GM12878 (cell line): Measurements from ENCODE around the gene SATB2. TPM values are rescaled to one million over a fixed set of nuclear protein-coding genes. Genes with fewer than 3 reads are reported as not detected.

ENCODE experiments used
- ATAC-seq: fragments of 200-7000 bp; cut with Tn5 transposase; 3 replicates; pipeline ENCODE4 v1.9.1; 2020; ENCODE audit warnings: mild to moderate bottlenecking, moderate library complexity
- BruUV-seq: library from RNA; stranded (reverse); fragments of 400-500 nt; replicated peaks from 2 replicates; lab custom pipeline; 2021; lab: Mats Ljungman, UMichigan
- CTCF ChIA-PET: fragments of 300-600 bp; sonication (Branson Sonifier 250); formaldehyde crosslinking; extraction: SDS; loops from one replicate; lab custom pipeline; 2021; ENCODE audit warnings: inconsistent platforms; lab: Yijun Ruan, JAX
- POLR2A ChIA-PET: fragments of 350-600 bp; formaldehyde crosslinking; extraction: SDS; loops from one replicate; lab custom pipeline; 2021; ENCODE audit warnings: inconsistent platforms; lab: Charles Lee
- RAD21 ChIA-PET: fragments of 300-600 bp; sonication (Branson Sonifier 250); formaldehyde crosslinking; loops from one replicate; lab custom pipeline; 2023; ENCODE audit warnings: antibody characterized with exemption; ENCODE audit not compliant: unreplicated experiment; lab: Charles Lee
- SMC1A ChIA-PET: fragments of 300-600 bp; sonication (Branson Sonifier 250); formaldehyde crosslinking; loops from one replicate; lab custom pipeline; 2023; ENCODE audit not compliant: unreplicated experiment, uncharacterized antibody; lab: Charles Lee
- DNase-seq: peaks from one replicate; pipeline ENCODE4 v3.0.0-alpha.2; 2011; ENCODE audit warnings: low read depth, low spot score
- FAIRE-seq: peaks from 3 replicates; lab custom pipeline; 2011; peaks lifted over from hg19 to GRCh38; lab: Jason Lieb, UNC
- H2AFZ ChIP-seq: 2 replicates; pipeline ENCODE4 v1.6.0; 2011; ENCODE audit warnings: low read depth, low read length, control low read depth; ENCODE audit not compliant: control insufficient read depth
- H3K27ac ChIP-seq: 2 replicates; pipeline ENCODE4 v1.5.1; 2011; ENCODE audit warnings: control low read depth; ENCODE audit not compliant: control insufficient read depth, insufficient read depth
- H3K27me3 ChIP-seq, 2 experiments: replicated peaks in 1 of 2; 2 replicates each; pipeline versions ENCODE4 v1.6.0 to v1.6.1; 2011; ENCODE audit warnings: low read length in 1 of 2; ENCODE audit not compliant: control insufficient read depth in 2 of 2, insufficient read depth in 2 of 2
- H3K36me3 ChIP-seq, 2 experiments: 2 replicates each; pipeline ENCODE4 v1.5.1; 2011; ENCODE audit warnings: low read length in 1 of 2; ENCODE audit not compliant: control insufficient read depth in 2 of 2, insufficient read depth in 2 of 2
- H3K4me1 ChIP-seq: 2 replicates; pipeline ENCODE4 v1.6.1; 2011; ENCODE audit warnings: mild to moderate bottlenecking, low read length, moderate library complexity, mixed read lengths; ENCODE audit not compliant: control insufficient read depth, insufficient read depth
- H3K4me2 ChIP-seq: 2 replicates; pipeline ENCODE4 v1.6.0; 2011; ENCODE audit warnings: control low read depth; ENCODE audit not compliant: control insufficient read depth, insufficient read depth
- H3K4me3 ChIP-seq: fragments of 200-600 bp; sonication (generic); 2 replicates; pipeline ENCODE4 v1.5.1; 2016
- H3K79me2 ChIP-seq: 2 replicates; pipeline ENCODE4 v1.6.0; 2011; ENCODE audit warnings: low read length; ENCODE audit not compliant: control insufficient read depth, insufficient read depth
- H3K9ac ChIP-seq: 2 replicates; pipeline ENCODE4 v1.8.0; 2011; ENCODE audit warnings: low read length, control low read depth, mixed read lengths; ENCODE audit not compliant: control insufficient read depth, insufficient read depth
- H3K9me3 ChIP-seq: replicated peaks from 3 replicates; pipeline ENCODE4 v1.5.1; 2011; ENCODE audit warnings: mild to moderate bottlenecking, low read length; ENCODE audit not compliant: control insufficient read depth, insufficient read depth
- H4K20me1 ChIP-seq: 2 replicates; pipeline ENCODE4 v1.6.0; 2011; ENCODE audit not compliant: control insufficient read depth, insufficient read depth
- CBFB ChIP-seq: IDR thresholded peaks from 2 replicates; pipeline ENCODE4 v1.6.1; 2016; ENCODE audit warnings: antibody characterized with exemption, low read depth
- CREM ChIP-seq: IDR thresholded peaks from 2 replicates; pipeline ENCODE4 v1.6.1; 2014; ENCODE audit warnings: antibody characterized with exemption, low read depth
- FOS ChIP-seq: IDR thresholded peaks from 3 replicates; pipeline ENCODE4 v1.6.1; 2011; ENCODE audit warnings: borderline replicate concordance; ENCODE audit not compliant: insufficient read length; ENCODE audit errors: extremely low read depth
- GATAD2B ChIP-seq: fragments of 450-650 bp; conservative IDR thresholded peaks from 2 replicates; pipeline ENCODE4 v1.6.1; 2017; ENCODE audit warnings: low read depth, mild to moderate bottlenecking, moderate library complexity
- KAT2A ChIP-seq: conservative IDR thresholded peaks from 2 replicates; pipeline ENCODE4 v1.6.1; 2011; ENCODE audit warnings: low read depth, low read length; ENCODE audit not compliant: control insufficient read depth
- MTA3 ChIP-seq: IDR thresholded peaks from 2 replicates; pipeline ENCODE4 v1.6.1; 2012; ENCODE audit warnings: low read length, inconsistent platforms, borderline replicate concordance
- NR2F1 ChIP-seq: fragments of 450-650 bp; conservative IDR thresholded peaks from 2 replicates; pipeline ENCODE4 v1.6.1; 2017; ENCODE audit warnings: mild to moderate bottlenecking
- NRF1 ChIP-seq: conservative IDR thresholded peaks from 2 replicates; pipeline ENCODE4 v1.6.1; 2011; ENCODE audit warnings: mild to moderate bottlenecking, low read depth, low read length, improper control_type of control experiment
- PML ChIP-seq: IDR thresholded peaks from 2 replicates; pipeline ENCODE4 v1.6.1; 2012; ENCODE audit warnings: low read length, inconsistent platforms
- RB1 ChIP-seq: fragments of 450-650 bp; formaldehyde crosslinking; IDR thresholded peaks from 2 replicates; pipeline ENCODE4 v1.6.1; 2017; ENCODE audit warnings: mild to moderate bottlenecking, borderline replicate concordance
- SIN3A ChIP-seq: IDR thresholded peaks from 2 replicates; pipeline ENCODE4 v1.6.1; 2012; ENCODE audit warnings: low read depth, low read length, improper control_type of control experiment
- SP1 ChIP-seq: IDR thresholded peaks from one replicate; pipeline ENCODE4 v1.6.1; 2011; ENCODE audit warnings: low read depth, low read length
- STAT3 ChIP-seq: IDR thresholded peaks from 2 replicates; pipeline ENCODE4 v1.6.1; 2011; ENCODE audit warnings: low read depth, low read length, improper control_type of control experiment
- TAF1 ChIP-seq: IDR thresholded peaks from 2 replicates; pipeline ENCODE4 v1.6.1; 2011; ENCODE audit warnings: mild to moderate bottlenecking, low read depth, low read length, borderline replicate concordance
- WRNIP1 ChIP-seq: IDR thresholded peaks from 2 replicates; pipeline ENCODE4 v1.6.1; 2011; ENCODE audit warnings: low read depth, low read length, improper control_type of control experiment, borderline replicate concordance
- WGBS: methylation state at CpG from one replicate; pipeline ENCODE4 v1.1.6; 2016; ENCODE audit warnings: low lambda C conversion rate; ENCODE audit not compliant: insufficient replicate concordance, insufficient coverage; ENCODE audit errors: missing lambda C conversion rate; 5-methylcytosine and 5-hydroxymethylcytosine counted together
- in situ Hi-C: fragments of 300-500 bp; cut with MboI; formaldehyde crosslinking; loops from 9 replicates; pipeline ENCODE4 v1.14.3; 2018; ENCODE audit warnings: mixed read lengths
- intact Hi-C: fragments of 100-400 bp; cut with micrococcal nuclease; formaldehyde crosslinking; loops from one replicate; pipeline ENCODE4 v1.14.2; 2022; ENCODE audit not compliant: unreplicated experiment
- polyA plus RNA-seq, 11 experiments: library from polyadenylated mRNA; depleted of rRNA in 4 of 11; unstranded in 6 of 11; stranded (reverse) in 5 of 11; fragments of >200 nt; fragmentation: Nextera tagmentation in 4 of 11; fragmentation: Illumina TruSeq in 1 of 11; extraction: Ambion mirVana in 4 of 11; extraction: Trizol in 1 of 11; gene quantifications; 1 replicate in 1 of 11; 2 replicates in 10 of 11; pipeline versions ENCODE4 v1.2.1 to v1.2.3, GENCODE V29; 2011 to 2016; ENCODE audit warnings: inconsistent platforms in 2 of 11, missing spikeins in 2 of 11, low read depth in 1 of 11
- total RNA-seq, 4 experiments: library from RNA; depleted of rRNA in 3 of 4; stranded (reverse); fragments of >200 nt in 3 of 4; fragmentation: Illumina TruSeq in 1 of 4; extraction: Trizol in 1 of 4; gene quantifications; 2 replicates each; pipeline versions ENCODE4 v1.2.1 to v1.2.3, GENCODE V29; 2013 to 2021
- TF ChIP-seq, protein P1 (sequence below): IDR thresholded peaks from 2 replicates; pipeline ENCODE4 v1.6.1; 2011; ENCODE audit warnings: mild to moderate bottlenecking, low read depth, low read length, moderate library complexity; ENCODE audit not compliant: insufficient replicate concordance
- TF ChIP-seq, protein P2 (sequence below): fragments of 450-650 bp; IDR thresholded peaks from 2 replicates; pipeline ENCODE4 v1.6.1; 2018; ENCODE audit warnings: mild to moderate bottlenecking, low read depth, moderate library complexity; ENCODE audit not compliant: partially characterized antibody

The SATB2 gene
- total and polyA plus RNA-seq, 10 of the 15 experiments (the other 5 are each of a cell fraction or from before 2014, with no cell fraction given): 0.03 to 0.56 (median 0.08) TPM; not detected in 3

DNA sequence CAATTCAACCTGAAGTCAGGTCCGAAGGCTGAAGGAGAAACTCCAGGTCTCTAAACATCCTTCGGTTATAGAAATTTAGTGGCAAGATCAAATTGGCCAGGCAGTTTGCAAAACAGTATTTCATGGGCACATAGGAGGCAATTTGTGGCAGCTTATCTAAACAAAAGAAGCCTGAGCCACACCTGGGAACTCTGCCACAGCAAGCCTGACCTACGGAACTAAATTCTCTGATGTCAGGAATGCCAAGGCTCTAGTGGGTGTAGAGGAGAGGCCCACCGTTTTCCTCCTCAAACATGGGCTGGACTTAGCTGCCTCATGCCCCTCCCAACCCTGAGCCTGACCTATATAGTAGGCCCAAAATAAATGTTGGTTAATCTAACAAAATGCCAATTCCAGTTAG, 16.0 kb downstream of the SATB2 start:
- Histone ChIP-seq H4K20me1 (no peaks in the 10 kb centered on the region), H3K4me2 (no peak overlapping the region), H3K4me3 (no peak overlapping the region), H3K36me3 (no peaks in the 10 kb centered on the region), H3K9ac (no peak overlapping the region), H3K9me3 (no peaks in the 10 kb centered on the region), H3K79me2 (no peaks in the 10 kb centered on the region), H3K27me3 (no peaks in the 10 kb centered on the region), H2AFZ (no peak overlapping the region), H3K27ac (no peak overlapping the region), H3K4me1 (no peaks in the 10 kb centered on the region)
- 61% methylated on average over 4 of the region's 4 CpGs for WGBS
- ChIA-PET RAD21 (no interaction called here), SMC1A (no interaction called here), POLR2A (no interaction called here), CTCF (no interaction called here)
- in situ Hi-C loops: no loop called here
- FAIRE-seq (no peak), ATAC-seq (no peak), DNase-seq (no peak)
- no TSS peak for BruUV-seq
- intact Hi-C loops: no loop called here
- TF ChIP-seq CREM (no peak), SIN3A (no peak), WRNIP1 (no peak), CBFB (no peak), FOS (no peak), NRF1 (no peak), KAT2A (no peak), NR2F1 (no peak), MTA3 (no peak), GATAD2B (no peak), RB1 (no peak), TAF1 (no peak), SP1 (no peak), STAT3 (no peak), PML (no peak)
- TF ChIP-seq, protein P1, sequence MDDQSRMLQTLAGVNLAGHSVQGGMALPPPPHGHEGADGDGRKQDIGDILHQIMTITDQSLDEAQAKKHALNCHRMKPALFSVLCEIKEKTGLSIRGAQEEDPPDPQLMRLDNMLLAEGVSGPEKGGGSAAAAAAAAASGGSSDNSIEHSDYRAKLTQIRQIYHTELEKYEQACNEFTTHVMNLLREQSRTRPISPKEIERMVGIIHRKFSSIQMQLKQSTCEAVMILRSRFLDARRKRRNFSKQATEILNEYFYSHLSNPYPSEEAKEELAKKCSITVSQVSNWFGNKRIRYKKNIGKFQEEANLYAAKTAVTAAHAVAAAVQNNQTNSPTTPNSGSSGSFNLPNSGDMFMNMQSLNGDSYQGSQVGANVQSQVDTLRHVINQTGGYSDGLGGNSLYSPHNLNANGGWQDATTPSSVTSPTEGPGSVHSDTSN: no peak
- TF ChIP-seq, protein P2, sequence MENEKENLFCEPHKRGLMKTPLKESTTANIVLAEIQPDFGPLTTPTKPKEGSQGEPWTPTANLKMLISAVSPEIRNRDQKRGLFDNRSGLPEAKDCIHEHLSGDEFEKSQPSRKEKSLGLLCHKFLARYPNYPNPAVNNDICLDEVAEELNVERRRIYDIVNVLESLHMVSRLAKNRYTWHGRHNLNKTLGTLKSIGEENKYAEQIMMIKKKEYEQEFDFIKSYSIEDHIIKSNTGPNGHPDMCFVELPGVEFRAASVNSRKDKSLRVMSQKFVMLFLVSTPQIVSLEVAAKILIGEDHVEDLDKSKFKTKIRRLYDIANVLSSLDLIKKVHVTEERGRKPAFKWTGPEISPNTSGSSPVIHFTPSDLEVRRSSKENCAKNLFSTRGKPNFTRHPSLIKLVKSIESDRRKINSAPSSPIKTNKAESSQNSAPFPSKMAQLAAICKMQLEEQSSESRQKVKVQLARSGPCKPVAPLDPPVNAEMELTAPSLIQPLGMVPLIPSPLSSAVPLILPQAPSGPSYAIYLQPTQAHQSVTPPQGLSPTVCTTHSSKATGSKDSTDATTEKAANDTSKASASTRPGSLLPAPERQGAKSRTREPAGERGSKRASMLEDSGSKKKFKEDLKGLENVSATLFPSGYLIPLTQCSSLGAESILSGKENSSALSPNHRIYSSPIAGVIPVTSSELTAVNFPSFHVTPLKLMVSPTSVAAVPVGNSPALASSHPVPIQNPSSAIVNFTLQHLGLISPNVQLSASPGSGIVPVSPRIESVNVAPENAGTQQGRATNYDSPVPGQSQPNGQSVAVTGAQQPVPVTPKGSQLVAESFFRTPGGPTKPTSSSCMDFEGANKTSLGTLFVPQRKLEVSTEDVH: no peak
